Thyroid gland (tissue), 4 donors: ENCODE data around the gene ACADVL. TPM values are rescaled to one million over a fixed set of nuclear protein-coding genes. Genes with fewer than 3 reads are reported as not detected.

Experiments used
- DNase-seq, 2 donors: peaks; one replicate each; pipeline ENCODE4 v3.0.0-alpha.2; 2019
- H3K27ac ChIP-seq, 3 donors: fragments of 200-600 bp; sonication (generic); 1 replicate in 2 of 3; 2 replicates in 1 of 3; pipeline ENCODE4 v1.5.1; 2016 to 2019; ENCODE audit warnings: mild to moderate bottlenecking in 1 of 3, moderate library complexity in 1 of 3
- H3K27me3 ChIP-seq: fragments of 200-600 bp; sonication (generic); one replicate; pipeline ENCODE4 v1.5.1; 2019
- H3K36me3 ChIP-seq, 2 donors: fragments of 200-600 bp; sonication (generic); one replicate each; pipeline ENCODE4 v1.5.1; 2016 to 2019
- H3K4me1 ChIP-seq, 2 donors: fragments of 200-600 bp; sonication (generic); one replicate each; pipeline ENCODE4 v1.5.1; 2017 to 2019
- H3K4me3 ChIP-seq, 3 donors: fragments of 200-600 bp; sonication (generic); replicated peaks in 1 of 3; 1 replicate in 2 of 3; 2 replicates in 1 of 3; pipeline ENCODE4 v1.5.1; 2016; ENCODE audit warnings: mild to moderate bottlenecking in 1 of 3
- H3K9me3 ChIP-seq: fragments of 200-600 bp; sonication (generic); one replicate; pipeline ENCODE4 v1.5.1; 2017
- CTCF ChIP-seq, 6 experiments: fragments of 200-600 bp in 3 of 6; fragments of 450-650 bp in 3 of 6; sonication (generic) in 3 of 6; IDR thresholded peaks; one replicate each; pipeline ENCODE4 v1.5.1; 2016 to 2019; ENCODE audit warnings: antibody characterized with exemption in 6 of 6, mild to moderate bottlenecking in 2 of 6, inconsistent platforms in 1 of 6, moderate library complexity in 1 of 6
- POLR2A ChIP-seq, 2 donors: fragments of 450-650 bp; IDR thresholded peaks; one replicate each; pipeline ENCODE4 v1.6.1; 2017; ENCODE audit warnings: antibody characterized with exemption in 2 of 2, mild to moderate bottlenecking in 2 of 2, moderate library complexity in 1 of 2
- WGBS, 2 donors: methylation state at CpG; one replicate each; pipeline ENCODE4 v1.1.5; 2017; 5-methylcytosine and 5-hydroxymethylcytosine counted together
- intact Hi-C: fragments of 100-400 bp; cut with DNase I; formaldehyde crosslinking; loops from one replicate; pipeline ENCODE4 v1.15.1; 2023
- total RNA-seq, 4 donors: library from RNA; depleted of rRNA; stranded (reverse); fragments of >200 nt; gene quantifications; one replicate each; pipeline ENCODE4 v1.2.3, GENCODE V29; 2016

Gene ACADVL
- total RNA-seq, 4 donors from 2014 or later, result 581 to 1,743 (median 795) TPM

DNA sequence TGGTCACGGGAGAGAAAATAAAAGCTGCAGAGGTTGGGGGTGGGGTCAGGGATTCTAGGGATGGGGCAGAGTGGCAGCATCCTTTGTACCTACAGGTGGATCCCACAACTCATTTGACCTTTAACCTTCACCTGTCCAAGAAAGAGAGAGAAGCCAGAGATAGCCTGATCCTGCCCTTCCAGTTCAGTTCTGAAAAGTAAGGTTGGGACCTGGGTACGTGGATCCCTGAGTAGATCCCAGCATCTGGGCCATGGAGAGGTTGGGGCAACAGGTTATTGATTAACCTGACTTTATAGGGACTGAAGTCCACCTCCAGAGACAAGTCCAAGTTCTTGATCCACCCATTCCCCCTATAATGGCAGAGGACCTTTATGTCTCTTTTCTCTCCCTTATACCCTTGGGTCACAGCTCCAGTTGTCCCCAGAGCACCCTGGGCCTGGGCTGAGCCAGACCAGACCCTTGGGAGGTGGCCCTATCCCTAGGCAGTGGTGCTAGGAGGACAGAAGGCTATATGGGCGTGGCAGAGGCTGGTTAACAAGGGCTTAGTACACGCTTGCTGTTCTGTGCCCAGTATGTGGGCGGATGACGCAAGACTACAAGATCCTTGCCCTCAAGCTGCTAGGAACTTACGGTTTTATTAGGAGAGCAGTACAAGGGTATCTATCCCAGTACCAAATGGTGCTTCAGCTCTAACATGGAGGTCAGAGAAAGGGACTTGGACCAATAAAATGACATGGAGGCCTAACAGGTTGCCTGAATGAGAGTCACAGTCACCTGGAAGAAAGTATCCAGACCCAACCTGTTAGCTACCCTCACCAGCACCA is 39.2 kb downstream of the ACADVL start:
- no peak overlapping the region for H3K4me3 ChIP-seq
- H3K27me3 ChIP-seq, result no peaks in the 10 kb centered on the region
- no peak overlapping the region for H3K27ac ChIP-seq
- no peaks in the 10 kb centered on the region for H3K9me3 ChIP-seq
- DNase-seq, result peak in 1 of 2 donors; percentile 30
- TF ChIP-seq POLR2A (IDR thresholded peaks at IDR 0.05) (no peak), CTCF (IDR thresholded peaks at IDR 0.05) (no peak)
- intact Hi-C loops, result no loop called here
- 90 to 91% methylated on average over 7 of the region's 7 CpGs for WGBS, 2 donors
- H3K4me1 ChIP-seq, result peaks cover 9 to 28% of the 10 kb centered on the region in 2 donors
- peaks cover 21 to 33% of the 10 kb centered on the region in 2 donors for H3K36me3 ChIP-seq

DNA sequence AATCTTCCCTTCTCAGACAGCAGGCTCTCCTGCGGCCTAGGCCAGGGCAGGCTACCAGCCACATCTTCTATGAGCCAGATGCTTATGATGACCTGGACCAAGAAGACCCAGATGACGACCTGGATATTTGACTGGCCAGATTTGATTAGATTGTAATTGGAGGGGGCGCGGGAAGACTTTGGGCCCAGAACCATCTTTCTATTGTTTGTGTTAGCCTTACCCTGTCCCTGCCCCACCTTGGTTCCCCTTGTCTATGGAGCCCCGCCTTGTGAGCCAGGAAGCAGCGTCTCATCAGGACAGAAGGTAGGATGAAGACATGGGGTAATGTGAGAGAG is 39.8 kb downstream of the ACADVL start:
- 97 to 98% methylated on average over 6 of the region's 6 CpGs for WGBS, 2 donors
- TF ChIP-seq POLR2A (IDR thresholded peaks at IDR 0.05) (no peak), CTCF (IDR thresholded peaks at IDR 0.05) (no peak)
- no peak for DNase-seq
- Histone ChIP-seq H3K27me3 (no peaks in the 10 kb centered on the region), H3K4me1 (peaks cover 9 to 28% of the 10 kb centered on the region in 2 donors), H3K36me3 (peaks cover 21 to 28% of the 10 kb centered on the region in 2 donors), H3K9me3 (no peaks in the 10 kb centered on the region), H3K4me3 (no peak overlapping the region), H3K27ac (no peak overlapping the region)
- intact Hi-C loops, result no loop called here

DNA sequence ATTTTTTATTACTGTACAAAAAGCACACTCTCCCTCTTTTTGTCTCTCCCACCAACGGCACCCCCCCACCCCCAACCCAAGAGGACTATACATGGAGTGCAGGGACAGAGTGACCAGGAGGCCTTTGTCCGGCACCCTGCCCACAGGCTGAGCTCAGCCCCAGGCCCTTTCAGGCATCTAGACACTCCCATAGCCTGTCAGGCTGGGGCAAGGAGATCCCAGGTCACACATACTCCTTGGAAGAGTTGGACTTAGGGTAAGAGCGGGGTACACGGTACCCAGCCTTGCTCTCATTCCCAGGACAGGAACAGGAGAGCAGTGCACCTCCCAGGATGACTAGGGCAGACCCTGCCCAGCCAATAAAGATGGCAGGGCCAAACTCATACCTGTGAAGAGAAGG is 40.4 kb downstream of the ACADVL start:
- H3K9me3 ChIP-seq, result no peaks in the 10 kb centered on the region
- H3K36me3 ChIP-seq, result peaks cover 21 to 22% of the 10 kb centered on the region in 2 donors
- peak overlapping the region in 1 of 3 donors; percentile 68 for H3K4me3 ChIP-seq
- no peak for DNase-seq
- peaks cover 9 to 28% of the 10 kb centered on the region in 2 donors for H3K4me1 ChIP-seq
- peak overlapping the region in 2 of 3 donors; percentile 74 to 93 for H3K27ac ChIP-seq
- WGBS, 2 donors, result 72 to 88% methylated on average over 4 of the region's 4 CpGs
- H3K27me3 ChIP-seq, result no peaks in the 10 kb centered on the region
- no peak for TF ChIP-seq POLR2A (IDR thresholded peaks at IDR 0.05)
- TF ChIP-seq CTCF (IDR thresholded peaks at IDR 0.05), result no peak
- intact Hi-C loops, result no loop called here

DNA sequence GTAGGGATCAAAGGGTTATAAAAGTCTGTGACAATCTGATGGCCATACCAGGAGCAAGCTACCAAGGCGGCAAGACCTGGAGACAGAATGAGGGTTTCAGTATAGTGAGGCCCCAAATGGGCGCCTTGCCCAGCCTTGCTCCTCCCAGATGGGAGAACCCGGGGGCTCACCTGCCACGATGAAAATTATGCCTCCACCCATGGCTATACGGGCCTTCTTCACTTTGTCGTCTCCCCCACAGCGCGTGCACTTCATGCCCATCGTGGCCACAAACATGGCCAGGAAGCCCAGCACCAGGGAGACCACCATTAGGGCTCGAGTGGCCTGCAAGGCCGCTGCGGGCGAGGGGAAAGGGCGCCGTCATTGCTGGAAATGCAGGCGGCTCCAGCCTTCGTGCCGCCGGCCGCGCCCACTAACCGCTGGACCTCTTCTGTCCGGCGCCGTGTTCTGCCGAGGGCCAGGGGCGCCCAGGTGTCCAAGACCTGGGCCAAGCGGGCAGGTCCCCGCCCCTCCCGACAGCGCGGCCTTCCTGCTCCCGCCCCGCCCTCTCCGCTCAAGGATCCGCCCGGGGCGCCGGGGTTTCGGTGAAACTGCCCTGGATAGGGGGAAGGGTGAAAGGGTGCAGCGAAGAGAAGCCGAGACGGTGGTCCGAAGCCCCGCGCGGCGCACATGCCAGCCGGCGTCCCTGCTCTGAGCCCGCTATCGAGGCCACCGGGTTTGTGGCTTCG is 41.1 kb downstream of the ACADVL start:
- Histone ChIP-seq H3K9me3 (no peaks in the 10 kb centered on the region), H3K27ac (peak overlapping the region; percentile 74 to 93 (median 84)), H3K27me3 (no peaks in the 10 kb centered on the region), H3K36me3 (peaks cover 15 to 22% of the 10 kb centered on the region in 2 donors), H3K4me3 (peak overlapping the region; percentile 68 to 92 (median 78)), H3K4me1 (peaks cover 9 to 28% of the 10 kb centered on the region in 2 donors)
- peak; percentile 90 to 92 for DNase-seq
- WGBS, 2 donors, result 10 to 33% methylated on average over 4 to 30 of the region's 54 CpGs
- TF ChIP-seq CTCF (IDR thresholded peaks at IDR 0.05) (no peak), POLR2A (IDR thresholded peaks at IDR 0.05) (peak; percentile 12 to 76)
- intact Hi-C loops, result no loop called here
